NCI-H1105 (cell line): ENCODE data around the gene OTUD4.

Experiments used
- DNase-seq: peaks from one replicate; lab custom pipeline; 2025; lab: John Stamatoyannopoulos, UW

OTUD4 gene

DNA sequence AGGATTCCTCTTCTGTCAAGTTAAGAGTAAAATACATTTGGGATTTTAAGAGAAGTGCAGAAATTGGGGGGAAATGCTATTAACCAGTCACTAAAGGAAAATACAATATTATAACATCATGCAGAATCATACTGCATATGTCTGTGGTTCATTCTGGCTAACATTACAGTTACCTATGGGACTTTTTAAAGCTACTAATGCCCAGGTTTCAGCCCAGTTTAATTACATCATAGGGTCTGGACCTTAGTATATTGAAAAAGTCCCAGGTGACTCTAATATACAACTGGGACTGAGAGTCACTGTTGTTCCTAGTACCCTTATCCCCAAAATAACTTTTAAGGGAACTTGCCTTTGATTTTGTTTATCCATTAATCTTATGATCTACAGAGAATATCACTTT is 72.3 kb downstream of the OTUD4 start:
- DNase-seq = no peak

DNA sequence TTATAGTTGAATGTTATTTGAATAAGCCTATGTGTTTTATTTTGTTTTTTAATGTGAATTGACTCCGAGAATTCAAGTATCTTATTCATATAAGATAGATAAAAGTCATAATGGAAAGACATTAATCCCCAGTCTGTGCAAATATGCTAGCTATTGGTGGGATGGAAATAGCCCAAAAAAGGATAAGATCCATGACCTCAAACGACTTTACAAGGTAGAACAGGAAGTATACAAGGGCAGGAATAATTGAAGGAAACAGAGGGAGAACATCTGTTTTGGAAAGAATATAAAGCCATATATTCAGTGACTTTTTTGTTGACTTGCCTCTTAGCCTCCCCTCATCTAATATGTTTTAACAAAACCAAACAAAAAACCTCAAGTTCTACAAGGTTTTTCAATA is 73.3 kb downstream of the OTUD4 start:
- no peak for DNase-seq

DNA sequence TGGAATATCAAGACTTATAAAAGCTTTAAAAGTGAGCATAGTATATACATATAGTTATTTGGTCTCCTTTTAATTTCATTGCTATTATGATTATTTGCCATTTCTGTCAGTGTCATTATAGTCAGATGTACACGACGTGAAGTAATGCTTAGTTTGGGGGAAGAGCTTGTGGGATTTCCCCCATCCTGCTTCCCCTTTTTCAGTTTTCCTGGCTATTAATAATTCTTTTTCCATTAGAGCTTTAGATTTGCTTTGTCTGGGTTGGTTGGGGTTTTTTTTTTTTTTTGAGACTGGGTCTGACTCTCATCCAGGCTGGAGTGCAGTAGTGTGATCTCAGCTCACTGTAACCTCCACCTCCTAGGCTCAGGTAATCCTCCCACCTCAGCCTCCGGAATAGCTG is 76.9 kb downstream of the OTUD4 start:
- no peak for DNase-seq

DNA sequence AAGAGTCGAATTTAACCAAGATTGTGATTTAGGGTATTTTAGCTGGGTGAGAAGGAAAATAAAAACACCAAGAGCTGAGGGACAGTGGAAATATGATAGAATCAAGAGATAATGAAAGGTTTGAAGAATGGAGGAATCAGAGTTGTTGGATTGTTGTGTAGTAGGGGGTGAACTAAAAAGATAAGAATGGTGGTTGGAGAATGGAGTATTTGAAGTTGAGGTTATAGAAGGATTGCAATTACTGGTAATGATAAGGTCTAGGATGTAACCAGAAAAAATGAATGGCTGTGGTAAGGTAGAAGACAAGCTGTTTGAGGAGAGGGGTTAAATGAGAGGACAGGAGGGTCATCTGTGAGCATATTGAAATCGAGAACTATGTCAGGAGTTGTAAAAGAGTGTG is 77.8 kb downstream of the OTUD4 start:
- DNase-seq = no peak

DNA sequence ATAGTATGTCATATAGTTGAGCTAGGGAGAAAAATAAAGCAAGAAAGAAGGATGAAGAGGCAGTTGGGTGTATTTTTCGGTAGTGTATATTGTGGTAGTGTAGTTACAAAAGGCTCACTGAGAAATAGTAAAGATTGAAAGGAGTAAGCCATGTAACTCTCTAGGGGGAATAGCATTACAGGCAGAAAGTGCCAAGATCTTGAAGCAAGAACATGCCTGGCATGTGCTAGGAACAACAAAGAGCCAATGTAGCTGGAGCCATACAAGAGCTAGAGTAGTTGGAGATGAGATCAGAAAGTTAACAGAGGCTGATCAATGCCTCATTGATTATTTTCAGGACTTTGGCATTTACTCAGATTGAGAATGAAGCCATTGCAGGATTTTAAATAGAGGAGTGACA is 79.3 kb downstream of the OTUD4 start:
- no peak for DNase-seq

DNA sequence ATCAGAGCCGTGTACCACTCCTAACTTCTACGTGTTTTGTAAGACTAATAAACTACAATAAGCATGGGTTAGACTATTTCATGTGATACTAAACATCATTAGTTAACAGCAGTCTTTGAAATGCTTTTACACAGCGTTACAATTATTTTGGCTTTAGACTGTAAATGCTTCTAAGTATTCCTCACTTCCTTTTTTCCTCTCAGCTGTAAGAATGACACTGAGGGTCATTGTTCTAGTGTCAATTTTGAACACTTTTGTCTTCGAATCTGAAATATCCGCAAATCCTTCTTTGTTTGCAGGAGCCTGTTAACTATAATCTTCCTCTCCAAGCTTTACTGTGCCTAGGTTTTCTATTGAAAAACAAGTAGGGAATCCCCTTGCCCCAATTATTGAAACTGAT is 80.7 kb downstream of the OTUD4 start:
- no peak for DNase-seq

DNA sequence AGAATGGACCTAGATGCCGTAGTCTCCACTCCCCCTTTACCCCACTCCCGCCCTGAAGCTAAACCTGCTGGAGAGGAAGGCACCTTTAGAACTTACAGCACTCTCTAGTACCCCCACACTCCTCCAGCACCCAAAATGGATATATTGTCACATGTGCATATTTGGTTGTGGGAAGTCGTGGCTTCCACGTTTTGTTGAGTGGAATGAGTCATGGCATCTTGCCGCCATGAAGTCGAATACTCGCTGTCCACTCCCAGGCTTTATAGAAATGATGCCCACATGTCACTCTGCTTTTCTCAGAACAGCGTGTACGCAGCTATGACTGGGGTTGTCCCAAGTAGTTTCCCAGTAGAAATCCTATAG is 81.7 kb downstream of the OTUD4 start:
- no peak for DNase-seq

DNA sequence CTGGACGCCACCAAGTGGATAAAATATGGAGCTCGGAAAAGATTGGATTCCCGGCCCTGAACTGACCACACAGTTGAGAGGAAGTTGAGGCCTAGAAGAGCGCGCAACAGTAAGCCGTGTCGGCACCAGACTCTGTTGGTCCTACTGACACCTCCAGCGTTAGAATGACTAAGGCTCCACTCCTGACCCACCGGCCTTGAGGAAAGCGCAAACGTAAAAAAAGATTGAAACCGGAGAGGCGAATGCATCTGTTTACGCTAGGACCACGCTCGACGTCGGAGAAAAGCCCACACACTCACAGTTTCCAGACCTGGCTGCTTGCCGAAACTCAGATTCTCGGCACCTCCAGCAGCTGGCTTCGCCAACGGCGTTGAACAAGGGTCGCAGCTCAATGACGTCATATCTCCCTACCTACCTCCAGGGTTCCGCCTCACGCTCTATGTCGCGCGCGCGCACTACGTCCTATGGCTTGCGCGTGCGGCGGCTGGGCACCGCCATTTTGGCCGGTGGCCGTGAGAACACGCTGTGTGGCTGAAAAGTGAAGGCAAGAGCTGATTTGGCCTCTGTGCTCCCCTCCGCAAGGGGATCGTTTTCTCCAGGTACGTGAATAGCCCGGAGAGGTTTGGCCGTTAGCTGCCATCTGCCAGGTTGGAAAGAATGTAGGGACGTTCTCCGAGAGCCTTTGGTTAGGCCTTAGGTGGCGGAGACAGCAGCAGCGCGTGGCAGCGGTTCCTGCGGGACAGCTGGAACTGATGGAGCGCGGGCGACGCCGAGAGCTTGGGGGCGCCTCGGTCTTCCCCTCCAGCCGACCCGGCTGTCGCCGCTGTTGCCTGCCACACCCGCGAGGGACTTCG is 82.3 kb downstream of the OTUD4 start, which contains the start of the genes ABCE1 and ANAPC10:
ABCE1 (plus strand) TSS at position 491 of the 854 bp plus-strand sequence. CDS start 6,102 bp downstream, outside the sequence.
ANAPC10 (minus strand) TSS at position 376 of the 854 bp plus-strand sequence. CDS start 2,097 bp downstream, outside the sequence.
- DNase-seq = peak; percentile 93

DNA sequence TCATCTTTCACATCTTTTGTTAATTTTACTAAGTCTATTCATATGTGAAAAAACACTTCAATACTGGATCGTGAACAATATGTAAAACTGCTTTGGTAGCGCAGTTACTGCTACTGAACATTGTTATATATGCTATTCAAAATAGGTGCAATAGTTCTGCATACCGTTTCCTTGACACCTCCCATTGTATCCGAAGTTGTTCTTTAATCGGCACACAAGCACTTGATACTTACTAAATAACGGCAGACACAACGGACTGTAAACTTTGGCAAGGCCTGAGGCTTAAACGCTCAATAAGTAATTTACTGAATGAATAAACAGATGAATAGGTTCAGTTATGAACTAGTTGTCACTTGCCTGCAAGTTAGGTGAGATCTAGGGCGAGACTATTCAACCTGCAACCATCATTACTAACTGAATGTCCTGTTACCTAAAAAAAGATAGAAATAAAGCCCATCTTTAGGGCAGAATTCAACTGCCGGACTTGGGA is 83.0 kb downstream of the OTUD4 start:
- DNase-seq = no peak

DNA sequence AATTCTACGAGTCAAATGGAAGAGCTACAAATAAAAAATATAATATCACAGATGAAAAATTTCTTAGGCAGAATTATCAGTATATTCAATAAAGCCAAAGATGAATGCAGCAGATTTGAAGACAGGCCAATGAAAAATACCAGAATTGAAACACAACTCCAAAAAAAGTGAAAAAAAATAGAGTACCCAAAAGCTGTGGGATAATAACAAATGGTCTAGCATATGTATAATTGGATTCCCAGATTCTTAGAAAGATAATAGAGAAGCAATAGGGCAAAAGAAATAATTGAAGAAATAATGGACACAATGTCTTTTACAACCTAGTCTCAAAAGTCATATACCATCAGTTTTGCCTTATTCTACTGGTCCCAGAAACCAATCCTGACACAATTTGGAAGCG is 86.8 kb downstream of the OTUD4 start:
- no peak for DNase-seq

DNA sequence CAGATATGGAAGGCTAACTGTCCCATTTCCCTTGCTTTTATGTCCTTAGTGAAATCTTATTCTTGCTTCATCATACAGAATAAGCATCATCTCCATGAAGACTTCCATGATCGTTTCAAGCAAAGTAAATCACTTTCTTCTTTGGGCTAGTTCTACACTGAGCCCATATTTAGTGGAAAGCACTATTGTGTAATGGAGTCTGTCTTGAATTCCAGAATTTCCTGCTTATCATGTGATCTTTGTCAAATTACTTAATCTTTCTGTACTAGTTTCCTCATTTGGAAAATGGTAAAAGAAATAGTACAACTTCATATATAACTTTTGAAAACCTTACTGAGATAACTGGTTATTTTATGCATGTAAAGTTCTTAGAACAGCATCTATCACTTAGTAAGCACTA is 90.0 kb downstream of the OTUD4 start:
- no peak for DNase-seq

DNA sequence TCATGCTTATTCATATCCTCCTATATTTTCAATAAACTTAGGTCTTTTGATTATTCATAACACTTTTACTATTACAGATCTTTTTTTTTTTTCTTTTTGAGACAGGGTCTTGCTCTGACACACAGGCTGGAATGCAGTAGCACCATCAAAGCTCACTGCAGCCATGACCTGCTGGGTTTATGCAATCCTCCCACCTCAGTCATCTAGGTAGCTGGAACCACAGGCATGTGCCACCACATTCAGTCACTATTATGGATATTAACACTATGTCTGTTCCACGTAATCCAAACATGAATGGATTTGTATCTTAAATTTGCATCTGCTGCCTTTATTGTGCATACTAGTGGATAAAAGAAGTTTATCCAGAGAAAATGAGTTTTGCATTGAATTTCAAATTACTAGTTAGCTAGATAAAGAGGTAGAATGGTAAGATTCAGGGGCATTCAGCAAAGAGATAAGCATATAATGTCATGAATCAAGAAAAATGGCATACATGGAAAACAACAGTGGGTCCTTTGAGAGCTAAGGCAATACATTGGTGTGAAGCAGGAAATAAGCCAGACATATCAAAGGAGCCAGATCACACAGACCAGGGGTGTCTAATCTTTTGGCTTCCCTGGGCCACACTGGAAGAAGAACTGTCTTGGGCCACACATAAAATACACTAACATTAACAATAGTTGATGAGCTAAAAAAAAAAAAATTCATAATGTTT is 96.3 kb downstream of the OTUD4 start:
- no peak for DNase-seq
